Fibroblast of mammary gland (primary cell): ENCODE data around the gene TOR1A.

Experiments used
- DNase-seq: peaks from one replicate; pipeline ENCODE4 v3.0.0-alpha.2; 2010; ENCODE audit warnings: low read depth
- H3K4me3 ChIP-seq: 2 replicates; pipeline ENCODE4 v1.5.1; 2011; ENCODE audit warnings: low read depth, mild to moderate bottlenecking, low read length, moderate library complexity; ENCODE audit not compliant: control insufficient read depth
- TF ChIP-seq, protein P1 (sequence below): conservative IDR thresholded peaks from 2 replicates; pipeline ENCODE4 v1.5.1; 2011; ENCODE audit warnings: low read depth, low read length, inconsistent platforms; ENCODE audit not compliant: control insufficient read depth, insufficient read depth

Gene TOR1A

DNA sequence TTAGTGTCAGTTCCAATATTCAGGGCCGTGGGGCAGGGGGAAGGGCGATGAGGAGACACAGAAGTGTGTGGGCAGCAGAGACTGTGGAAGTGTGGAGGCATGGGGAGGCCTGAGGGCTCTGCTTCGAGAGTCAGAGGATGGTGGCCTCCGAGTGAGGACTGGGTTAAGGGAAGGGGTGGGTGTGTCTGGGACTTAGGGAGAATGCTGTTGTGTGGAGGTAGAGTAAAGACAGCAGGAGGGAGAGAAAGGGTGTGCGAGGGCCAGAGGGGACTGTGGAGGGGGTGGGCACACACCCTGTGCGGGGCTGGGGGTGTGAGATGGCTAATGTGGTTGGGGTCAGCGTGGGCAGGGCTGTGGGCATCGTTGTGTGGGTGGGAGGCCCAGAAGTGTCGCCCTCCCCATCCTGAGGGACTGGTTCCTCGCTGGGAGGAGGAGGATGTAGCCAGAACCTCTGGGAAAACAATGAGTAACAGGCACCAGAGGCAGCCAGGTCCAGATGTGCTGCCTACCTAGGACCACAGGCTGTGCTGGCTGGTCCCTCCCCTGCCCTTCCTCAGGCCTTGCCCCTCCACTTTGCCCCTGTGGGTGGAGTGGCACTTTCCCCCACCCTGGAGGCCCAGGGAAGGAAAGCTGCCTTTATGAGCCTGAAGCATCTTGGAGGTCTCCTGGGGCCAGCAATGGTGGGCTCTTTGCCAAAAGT, 15.5 kb upstream of the TOR1A start:
- DNase-seq = peak; percentile 25
- TF ChIP-seq, protein P1, sequence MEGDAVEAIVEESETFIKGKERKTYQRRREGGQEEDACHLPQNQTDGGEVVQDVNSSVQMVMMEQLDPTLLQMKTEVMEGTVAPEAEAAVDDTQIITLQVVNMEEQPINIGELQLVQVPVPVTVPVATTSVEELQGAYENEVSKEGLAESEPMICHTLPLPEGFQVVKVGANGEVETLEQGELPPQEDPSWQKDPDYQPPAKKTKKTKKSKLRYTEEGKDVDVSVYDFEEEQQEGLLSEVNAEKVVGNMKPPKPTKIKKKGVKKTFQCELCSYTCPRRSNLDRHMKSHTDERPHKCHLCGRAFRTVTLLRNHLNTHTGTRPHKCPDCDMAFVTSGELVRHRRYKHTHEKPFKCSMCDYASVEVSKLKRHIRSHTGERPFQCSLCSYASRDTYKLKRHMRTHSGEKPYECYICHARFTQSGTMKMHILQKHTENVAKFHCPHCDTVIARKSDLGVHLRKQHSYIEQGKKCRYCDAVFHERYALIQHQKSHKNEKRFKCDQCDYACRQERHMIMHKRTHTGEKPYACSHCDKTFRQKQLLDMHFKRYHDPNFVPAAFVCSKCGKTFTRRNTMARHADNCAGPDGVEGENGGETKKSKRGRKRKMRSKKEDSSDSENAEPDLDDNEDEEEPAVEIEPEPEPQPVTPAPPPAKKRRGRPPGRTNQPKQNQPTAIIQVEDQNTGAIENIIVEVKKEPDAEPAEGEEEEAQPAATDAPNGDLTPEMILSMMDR = no peak
- H3K4me3 ChIP-seq = no peak overlapping the region

DNA sequence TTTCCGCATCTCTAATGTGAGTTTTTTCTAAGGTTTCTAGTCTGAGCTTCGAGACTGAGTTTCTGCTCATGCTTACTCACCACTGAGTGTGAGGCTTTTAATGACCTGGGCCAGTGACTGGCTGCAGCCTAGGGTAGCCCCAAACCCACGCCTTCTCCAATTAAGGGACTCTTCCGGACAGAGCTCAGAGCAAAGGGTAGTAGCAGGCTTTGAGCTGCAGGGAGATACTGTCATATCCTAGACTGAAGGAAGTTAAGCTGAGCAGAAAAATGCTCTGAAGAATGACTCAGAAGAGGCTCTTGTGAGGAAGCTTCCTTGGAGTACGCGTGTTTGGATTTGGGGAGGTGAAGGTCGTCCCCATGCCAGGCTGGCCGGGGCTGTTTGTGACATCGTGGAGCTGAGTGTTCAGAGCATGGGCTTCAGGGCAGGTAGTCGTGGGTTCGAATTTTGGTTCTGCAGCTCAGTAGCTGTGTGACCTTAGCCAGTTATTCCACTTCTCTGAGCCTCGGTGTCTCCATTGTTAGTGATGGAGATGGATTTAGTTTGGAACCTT, 14.8 kb upstream of the TOR1A start:
- TF ChIP-seq, protein P1 = no peak
- peak; percentile 94 for DNase-seq
- no peak overlapping the region for H3K4me3 ChIP-seq

DNA sequence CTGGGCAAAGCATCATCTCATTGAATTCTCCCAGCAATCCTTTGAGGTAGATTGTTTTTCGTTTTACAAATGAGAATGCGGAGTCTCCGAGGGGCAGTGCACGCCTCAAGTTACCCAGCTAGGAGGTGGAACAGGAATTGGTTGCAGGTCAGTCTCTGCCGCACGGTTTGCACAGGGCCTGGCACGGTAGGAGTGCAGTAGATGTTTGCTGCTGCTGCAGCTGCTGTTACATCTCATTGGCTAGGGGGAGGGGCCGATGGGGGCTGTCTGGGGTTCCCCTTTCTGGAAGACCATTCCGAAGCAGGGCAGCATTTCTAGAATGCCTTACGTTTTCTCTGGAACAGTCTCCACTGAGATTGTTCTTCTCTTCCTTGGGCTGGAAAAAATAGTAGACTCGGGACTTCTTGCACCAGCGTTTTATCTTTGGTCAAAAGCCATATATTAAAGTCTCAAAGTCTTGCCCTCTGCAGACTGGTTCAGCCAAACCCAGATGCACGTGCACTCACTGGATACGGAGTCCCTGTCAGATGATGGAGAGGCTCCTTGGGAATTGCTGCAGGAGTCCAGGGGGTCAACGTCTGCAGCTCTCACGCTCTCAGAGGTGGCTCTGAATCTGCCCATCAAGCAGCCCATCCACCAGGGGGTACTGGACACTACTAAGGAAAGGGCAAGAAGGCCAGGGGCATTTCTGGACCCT, 12.5 kb upstream of the TOR1A start:
- TF ChIP-seq, protein P1 = no peak
- H3K4me3 ChIP-seq = peak overlapping the region; percentile 96
- no peak for DNase-seq

DNA sequence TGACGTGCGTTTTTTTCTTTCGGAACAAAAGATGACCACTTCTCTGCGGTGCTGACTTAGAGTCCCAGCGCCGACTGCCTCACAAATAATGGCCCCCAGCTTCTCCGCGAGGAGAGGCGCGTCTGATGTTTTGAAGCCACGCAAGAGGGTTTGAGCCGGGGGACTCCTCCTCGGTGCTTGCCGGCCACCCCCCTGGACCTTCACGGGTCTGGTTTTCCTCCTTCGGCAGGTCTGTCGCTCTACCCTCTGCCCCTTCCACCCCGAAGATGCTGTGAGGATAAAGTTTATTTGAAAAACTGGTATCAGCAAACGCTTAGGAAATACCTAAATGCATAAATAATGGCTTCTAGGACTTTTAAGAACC, 11.9 kb upstream of the TOR1A start:
- DNase-seq = peak; percentile 25

DNA sequence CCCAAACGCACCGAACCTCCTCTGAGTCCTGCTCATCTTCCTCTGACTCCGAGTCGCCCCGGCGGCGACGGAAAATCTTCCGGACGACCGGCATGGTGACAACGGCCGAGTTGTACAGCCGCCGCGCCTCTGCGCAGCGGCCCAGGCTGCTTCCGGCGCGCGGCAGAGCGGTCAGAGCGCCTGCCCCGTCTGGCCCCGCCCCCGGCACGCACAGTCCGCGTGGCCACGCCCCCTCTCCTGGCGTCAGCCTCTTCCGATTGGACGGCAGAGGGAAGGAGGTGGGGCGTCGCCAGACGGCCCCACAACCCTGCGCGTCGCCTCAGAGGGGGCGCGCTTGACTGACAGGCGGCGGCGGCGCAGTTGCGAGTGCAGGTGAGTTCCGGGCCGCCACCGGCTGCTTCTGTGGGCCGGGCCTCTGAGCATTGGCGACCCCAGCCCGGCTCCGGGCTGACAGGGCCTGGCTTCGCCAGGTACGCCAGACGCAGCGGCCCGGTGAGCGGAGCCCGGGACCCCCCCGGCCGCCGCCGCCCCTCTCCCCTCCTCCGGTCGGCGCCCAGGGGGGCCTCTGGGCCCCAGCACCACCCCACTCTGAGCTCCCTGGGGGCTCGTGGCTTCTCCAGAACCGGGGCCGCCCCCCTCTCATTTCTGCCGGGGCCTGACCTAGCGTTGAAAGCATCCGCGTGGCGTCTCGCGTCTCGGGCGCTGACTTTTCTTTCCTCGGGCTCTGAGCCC, 11.4 kb upstream of the TOR1A start, which contains the start of the genes C9orf78 and USP20:
TSS of gene C9orf78 (minus strand) at position 148 of the 732 bp plus-strand sequence. CDS start at position 94, 54 bp downstream.
TSS of gene USP20 (plus strand) at position 331 of the 732 bp plus-strand sequence. CDS start 17,098 bp downstream, outside the sequence.
- peak; percentile 88 for DNase-seq
- peak within 1 kb of the TSS; percentile 96 for H3K4me3 ChIP-seq
- TF ChIP-seq, protein P1 = no peak

More for the DNA sequence above, 11.9 kb upstream of the TOR1A start:
- TF ChIP-seq, protein P1 = no peak
- peak overlapping the region; percentile 96 for H3K4me3 ChIP-seq

DNA sequence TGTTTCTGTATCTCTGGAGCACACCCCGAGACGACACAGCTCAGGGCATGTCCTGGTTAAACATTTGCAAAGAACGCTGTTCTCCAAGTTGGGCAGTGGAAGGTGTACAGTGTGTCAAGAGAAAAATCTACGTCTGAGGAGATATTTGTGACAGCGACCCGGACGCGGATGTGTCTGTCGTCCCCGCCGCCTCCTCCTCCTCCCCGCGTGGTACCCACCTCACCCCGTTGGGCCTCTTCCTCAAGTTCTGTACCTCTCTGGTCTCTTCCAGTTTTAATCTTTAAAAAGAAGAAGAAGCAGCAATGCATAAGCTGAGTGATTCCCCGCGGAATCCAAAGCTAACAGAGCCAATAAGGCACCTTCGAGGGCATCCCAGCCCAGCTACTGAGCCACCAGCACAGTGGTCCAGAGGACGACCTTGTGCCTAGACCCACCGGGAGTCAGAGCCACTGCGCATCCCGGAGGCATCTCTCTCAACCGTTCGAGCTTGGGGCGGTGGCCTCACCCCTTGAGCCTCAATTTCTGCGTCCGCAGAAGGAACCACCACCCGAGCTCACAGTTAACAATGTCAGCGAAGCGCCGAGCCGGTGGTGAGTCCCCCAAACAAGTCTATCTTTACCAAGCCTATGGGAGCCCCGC, 10.7 kb upstream of the TOR1A start:
- peak overlapping the region; percentile 96 for H3K4me3 ChIP-seq
- DNase-seq = no peak
- TF ChIP-seq, protein P1 = no peak
